WTC11 (cell line): ENCODE results near the gene PNMA6E. TPM values are rescaled to one million over a fixed set of nuclear protein-coding genes. Genes with fewer than 3 reads are reported as not detected.

Experiments used
- ATAC-seq: fragments of 200-7000 bp; cut with Tn5 transposase; 2 replicates; pipeline ENCODE4 v1.10.0; 2021; ENCODE audit warnings: mild to moderate bottlenecking, moderate library complexity
- CTCF ChIA-PET: fragments of 300-600 bp; sonication (Branson Sonifier 250); formaldehyde crosslinking; loops from one replicate; lab custom pipeline; 2021; ENCODE audit warnings: antibody characterized with exemption; lab: Charles Lee
- POLR2A ChIA-PET: fragments of 350-600 bp; sonication (Branson Sonifier 250); formaldehyde crosslinking; loops from one replicate; lab custom pipeline; 2021; ENCODE audit warnings: antibody characterized with exemption; lab: Charles Lee
- DNase-seq: peaks from one replicate; pipeline ENCODE4 v3.0.0; 2021; ENCODE audit warnings: low spot score
- H3K27ac Mint-ChIP-seq: 2 replicates; pipeline ENCODE4 v1.8.0; 2021; ENCODE audit warnings: mixed read lengths
- H3K27me3 Mint-ChIP-seq: 2 replicates; pipeline ENCODE4 v1.8.0; 2021; ENCODE audit warnings: low read depth, mild to moderate bottlenecking, moderate library complexity, mixed read lengths
- H3K36me3 Mint-ChIP-seq: 2 replicates; pipeline ENCODE4 v1.8.0; 2021; ENCODE audit warnings: mixed read lengths
- H3K4me1 Mint-ChIP-seq: 2 replicates; pipeline ENCODE4 v1.8.0; 2022; ENCODE audit warnings: mixed read lengths
- H3K4me3 Mint-ChIP-seq: 2 replicates; pipeline ENCODE4 v1.8.0; 2021; ENCODE audit warnings: mild to moderate bottlenecking, moderate library complexity, mixed read lengths
- H3K9me3 Mint-ChIP-seq: 2 replicates; pipeline ENCODE4 v1.8.0; 2021; ENCODE audit warnings: mixed read lengths
- CREM ChIP-seq: sonication (generic); formaldehyde crosslinking; IDR thresholded peaks from 2 replicates; pipeline ENCODE4 v1.8.1; 2022; ENCODE audit warnings: mild to moderate bottlenecking, missing genetic modification reagents, moderate library complexity
- FOXJ3 ChIP-seq: sonication (generic); formaldehyde crosslinking; IDR thresholded peaks from 2 replicates; pipeline ENCODE4 v1.9.0; 2021; ENCODE audit warnings: missing genetic modification reagents, mild to moderate bottlenecking, borderline replicate concordance
- FOXK1 ChIP-seq: sonication (generic); formaldehyde crosslinking; IDR thresholded peaks from 2 replicates; pipeline ENCODE4 v1.8.0; 2022; ENCODE audit warnings: mild to moderate bottlenecking, moderate library complexity, missing genetic modification reagents
- GABPB1 ChIP-seq: sonication (generic); formaldehyde crosslinking; IDR thresholded peaks from 2 replicates; pipeline ENCODE4 v1.8.1; 2023; ENCODE audit warnings: mild to moderate bottlenecking, missing genetic modification reagents
- NFATC4 ChIP-seq: fragments of 250-450 bp; sonication (Bioruptor Pico); IDR thresholded peaks from 2 replicates; pipeline ENCODE4 v1.9.0; 2021; ENCODE audit warnings: mild to moderate bottlenecking
- SMAD4 ChIP-seq: sonication (generic); formaldehyde crosslinking; IDR thresholded peaks from 2 replicates; pipeline ENCODE4 v1.8.0; 2022; ENCODE audit warnings: mild to moderate bottlenecking, missing genetic modification reagents
- SOX15 ChIP-seq: fragments of 250-450 bp; sonication (Bioruptor Pico); IDR thresholded peaks from 2 replicates; pipeline ENCODE4 v1.9.0; 2021; ENCODE audit warnings: mild to moderate bottlenecking
- SP1 ChIP-seq: sonication (generic); formaldehyde crosslinking; conservative IDR thresholded peaks from 2 replicates; pipeline ENCODE4 v1.8.1; 2022; ENCODE audit warnings: missing genetic modification reagents
- TEAD1 ChIP-seq: sonication (generic); formaldehyde crosslinking; IDR thresholded peaks from 2 replicates; pipeline ENCODE4 v1.8.0; 2022; ENCODE audit warnings: mild to moderate bottlenecking, missing genetic modification reagents
- TEAD4 ChIP-seq: sonication (generic); formaldehyde crosslinking; IDR thresholded peaks from 2 replicates; pipeline ENCODE4 v1.8.0; 2022; ENCODE audit warnings: mild to moderate bottlenecking, missing genetic modification reagents
- TP53 ChIP-seq: sonication (generic); formaldehyde crosslinking; IDR thresholded peaks from 2 replicates; pipeline ENCODE4 v1.8.1; 2023; ENCODE audit warnings: mild to moderate bottlenecking, missing genetic modification reagents
- ZBTB21 ChIP-seq: sonication (generic); formaldehyde crosslinking; IDR thresholded peaks from 2 replicates; pipeline ENCODE4 v1.8.1; 2023; ENCODE audit warnings: mild to moderate bottlenecking, missing genetic modification reagents, borderline replicate concordance
- ZNF138 ChIP-seq: sonication (generic); formaldehyde crosslinking; conservative IDR thresholded peaks from 2 replicates; pipeline ENCODE4 v1.8.1; 2022; ENCODE audit warnings: mild to moderate bottlenecking, moderate library complexity, missing genetic modification reagents
- ZNF317 ChIP-seq: sonication (generic); formaldehyde crosslinking; IDR thresholded peaks from 2 replicates; pipeline ENCODE4 v1.8.1; 2023; ENCODE audit warnings: low read depth, mild to moderate bottlenecking, moderate library complexity, missing genetic modification reagents, borderline replicate concordance
- ZNF671 ChIP-seq: fragments of 250-450 bp; sonication (Bioruptor Pico); IDR thresholded peaks from 2 replicates; pipeline ENCODE4 v1.8.0; 2021; ENCODE audit warnings: mild to moderate bottlenecking
- total RNA-seq: library from RNA; stranded (reverse); gene quantifications from 3 replicates; pipeline ENCODE4 v1.2.3, GENCODE V29; 2021
- TF ChIP-seq, protein P1 (sequence below): fragments of 250-450 bp; sonication (Bioruptor Pico); IDR thresholded peaks from 2 replicates; pipeline ENCODE4 v1.9.0; 2021; ENCODE audit warnings: moderate library complexity, mild to moderate bottlenecking, inconsistent platforms, borderline replicate concordance
- TF ChIP-seq, protein P2 (sequence below): fragments of 200-600 bp; IDR thresholded peaks from 2 replicates; pipeline ENCODE4 v1.8.0; 2022; ENCODE audit warnings: antibody characterized with exemption
- TF ChIP-seq, protein P3 (sequence below): sonication (generic); formaldehyde crosslinking; IDR thresholded peaks from 2 replicates; pipeline ENCODE4 v1.8.1; 2023; ENCODE audit warnings: mild to moderate bottlenecking, missing genetic modification reagents
- TF ChIP-seq, protein P4 (sequence below): sonication (generic); formaldehyde crosslinking; conservative IDR thresholded peaks from 2 replicates; pipeline ENCODE4 v1.8.1; 2022; ENCODE audit warnings: mild to moderate bottlenecking, missing genetic modification reagents
- TF ChIP-seq, protein P5 (sequence below): fragments of 250-450 bp; sonication (Bioruptor Pico); conservative IDR thresholded peaks from 2 replicates; pipeline ENCODE4 v1.9.0; 2021; ENCODE audit warnings: mild to moderate bottlenecking
- TF ChIP-seq, protein P6 (sequence below): sonication (generic); formaldehyde crosslinking; IDR thresholded peaks from 2 replicates; pipeline ENCODE4 v1.8.0; 2023; ENCODE audit warnings: missing genetic modification reagents

PNMA6E gene
- total RNA-seq, 1 experiment from 2014 or later, result not detected

DNA sequence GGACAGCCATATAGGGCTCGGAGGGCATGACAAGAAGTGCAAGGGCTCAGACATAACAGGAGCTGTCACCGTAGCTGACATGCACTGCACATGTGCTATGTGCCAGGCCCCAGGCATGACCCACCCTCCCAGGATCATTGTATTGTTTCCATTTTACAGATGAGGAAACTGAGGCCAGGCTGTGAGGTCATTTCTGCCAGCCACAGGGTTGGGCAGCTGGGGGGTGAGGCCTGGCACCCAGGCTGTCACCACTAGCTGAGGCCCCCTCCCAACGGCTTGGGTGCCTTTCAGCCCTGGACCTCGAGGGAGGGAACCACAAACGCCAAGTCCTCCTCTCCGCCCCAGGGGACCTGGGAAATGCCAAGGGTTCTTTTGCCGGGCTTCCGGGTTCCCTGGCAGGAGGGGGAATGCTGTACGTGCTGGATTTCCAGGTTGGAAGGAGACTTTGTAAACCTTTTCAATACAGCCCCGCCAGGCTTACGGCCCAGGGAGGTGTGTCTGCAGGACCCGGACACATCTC is 32.1 kb upstream of the PNMA6E start (continued):
- no peak for TF ChIP-seq ZNF671
- TF ChIP-seq, all 79 proteins: peak for 0

DNA sequence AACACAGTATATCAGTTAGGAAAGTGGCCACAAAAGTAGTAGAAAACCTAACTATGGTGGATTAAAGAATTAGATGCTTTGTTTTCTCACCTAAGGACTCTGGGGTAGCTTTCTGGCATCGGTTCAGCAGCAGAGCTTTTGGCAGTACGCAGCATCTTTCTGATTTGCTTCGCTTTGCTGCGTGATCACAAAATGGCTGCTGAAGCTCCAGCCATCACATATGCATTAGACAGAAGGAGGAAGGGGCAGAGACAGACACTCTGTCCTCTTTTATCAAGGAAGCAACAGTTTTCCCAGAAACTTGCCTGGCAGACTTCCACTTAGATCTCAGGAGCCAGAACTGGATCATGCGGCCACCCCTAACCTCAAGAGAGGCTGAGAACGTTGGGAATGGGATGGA is 29.6 kb upstream of the PNMA6E start:
- Mint-ChIP-seq H3K4me3 (no peak overlapping the region), H3K27ac (no peak overlapping the region), H3K27me3 (no peaks in the 10 kb centered on the region; the same call in 1 of the 2 replicates), H3K9me3 (peaks cover 9% of the 10 kb centered on the region), H3K36me3 (no peaks in the 10 kb centered on the region), H3K4me1 (no peaks in the 10 kb centered on the region)
- TF ChIP-seq SMAD4 (CRISPR knock-in tag), result no peak
- no peak for TF ChIP-seq FOXK1 (CRISPR knock-in tag)
- no peak for TF ChIP-seq GABPB1
- no peak for TF ChIP-seq ZNF317 (CRISPR knock-in tag)
- TF ChIP-seq, protein P1, sequence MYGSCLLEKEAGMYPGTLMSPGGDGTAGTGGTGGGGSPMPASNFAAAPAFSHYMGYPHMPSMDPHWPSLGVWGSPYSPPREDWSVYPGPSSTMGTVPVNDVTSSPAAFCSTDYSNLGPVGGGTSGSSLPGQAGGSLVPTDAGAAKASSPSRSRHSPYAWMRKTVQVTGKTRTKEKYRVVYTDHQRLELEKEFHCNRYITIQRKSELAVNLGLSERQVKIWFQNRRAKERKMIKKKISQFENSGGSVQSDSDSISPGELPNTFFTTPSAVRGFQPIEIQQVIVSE, result no peak
- POLR2A ChIA-PET, result no interaction called here
- DNase-seq, result no peak
- ATAC-seq, result no peak
- CTCF ChIA-PET, result interaction anchor here (0.8 kb wide), 1 partner anchor 77 kb away, joined by 3 read pairs; no protein-coding TSS in a partner anchor

DNA sequence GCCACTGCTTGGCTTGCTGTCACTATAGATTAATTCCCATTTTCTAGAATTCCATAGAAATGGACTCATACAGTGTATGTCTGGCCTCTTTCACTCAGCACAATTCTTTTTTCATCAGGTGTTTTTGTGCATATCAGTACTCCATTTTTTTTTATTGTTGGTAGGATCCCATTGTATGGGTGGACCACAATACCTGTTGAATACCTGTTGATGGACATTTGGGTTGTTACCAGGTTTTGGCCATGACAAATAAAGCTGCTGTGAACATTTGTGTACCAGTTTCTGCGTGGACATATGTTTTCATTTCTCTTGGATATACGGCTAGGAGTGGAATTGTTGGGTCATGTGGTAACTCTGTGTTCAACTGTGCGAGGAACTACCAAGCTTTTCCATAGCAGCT is 25.1 kb upstream of the PNMA6E start:
- DNase-seq (no peak), ATAC-seq (no peak)
- ChIA-PET POLR2A (no interaction called here), CTCF (no interaction called here)
- no peak for TF ChIP-seq TEAD4 (CRISPR knock-in tag)
- no peak for TF ChIP-seq ZBTB21
- no peak for TF ChIP-seq SP1 (CRISPR knock-in tag)
- TF ChIP-seq, protein P2, sequence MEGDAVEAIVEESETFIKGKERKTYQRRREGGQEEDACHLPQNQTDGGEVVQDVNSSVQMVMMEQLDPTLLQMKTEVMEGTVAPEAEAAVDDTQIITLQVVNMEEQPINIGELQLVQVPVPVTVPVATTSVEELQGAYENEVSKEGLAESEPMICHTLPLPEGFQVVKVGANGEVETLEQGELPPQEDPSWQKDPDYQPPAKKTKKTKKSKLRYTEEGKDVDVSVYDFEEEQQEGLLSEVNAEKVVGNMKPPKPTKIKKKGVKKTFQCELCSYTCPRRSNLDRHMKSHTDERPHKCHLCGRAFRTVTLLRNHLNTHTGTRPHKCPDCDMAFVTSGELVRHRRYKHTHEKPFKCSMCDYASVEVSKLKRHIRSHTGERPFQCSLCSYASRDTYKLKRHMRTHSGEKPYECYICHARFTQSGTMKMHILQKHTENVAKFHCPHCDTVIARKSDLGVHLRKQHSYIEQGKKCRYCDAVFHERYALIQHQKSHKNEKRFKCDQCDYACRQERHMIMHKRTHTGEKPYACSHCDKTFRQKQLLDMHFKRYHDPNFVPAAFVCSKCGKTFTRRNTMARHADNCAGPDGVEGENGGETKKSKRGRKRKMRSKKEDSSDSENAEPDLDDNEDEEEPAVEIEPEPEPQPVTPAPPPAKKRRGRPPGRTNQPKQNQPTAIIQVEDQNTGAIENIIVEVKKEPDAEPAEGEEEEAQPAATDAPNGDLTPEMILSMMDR, result no peak
- TF ChIP-seq, protein P3, sequence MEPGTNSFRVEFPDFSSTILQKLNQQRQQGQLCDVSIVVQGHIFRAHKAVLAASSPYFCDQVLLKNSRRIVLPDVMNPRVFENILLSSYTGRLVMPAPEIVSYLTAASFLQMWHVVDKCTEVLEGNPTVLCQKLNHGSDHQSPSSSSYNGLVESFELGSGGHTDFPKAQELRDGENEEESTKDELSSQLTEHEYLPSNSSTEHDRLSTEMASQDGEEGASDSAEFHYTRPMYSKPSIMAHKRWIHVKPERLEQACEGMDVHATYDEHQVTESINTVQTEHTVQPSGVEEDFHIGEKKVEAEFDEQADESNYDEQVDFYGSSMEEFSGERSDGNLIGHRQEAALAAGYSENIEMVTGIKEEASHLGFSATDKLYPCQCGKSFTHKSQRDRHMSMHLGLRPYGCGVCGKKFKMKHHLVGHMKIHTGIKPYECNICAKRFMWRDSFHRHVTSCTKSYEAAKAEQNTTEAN (CRISPR knock-in tag), result no peak
- TF ChIP-seq, protein P4, sequence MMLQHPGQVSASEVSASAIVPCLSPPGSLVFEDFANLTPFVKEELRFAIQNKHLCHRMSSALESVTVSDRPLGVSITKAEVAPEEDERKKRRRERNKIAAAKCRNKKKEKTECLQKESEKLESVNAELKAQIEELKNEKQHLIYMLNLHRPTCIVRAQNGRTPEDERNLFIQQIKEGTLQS (CRISPR knock-in tag), result no peak
- TF ChIP-seq CREM (CRISPR knock-in tag), result no peak
- Mint-ChIP-seq H3K36me3 (no peaks in the 10 kb centered on the region), H3K27ac (no peak overlapping the region), H3K4me3 (no peak overlapping the region), H3K9me3 (peaks cover 9% of the 10 kb centered on the region), H3K27me3 (no peaks in the 10 kb centered on the region; the same call in 1 of the 2 replicates), H3K4me1 (no peaks in the 10 kb centered on the region)

DNA sequence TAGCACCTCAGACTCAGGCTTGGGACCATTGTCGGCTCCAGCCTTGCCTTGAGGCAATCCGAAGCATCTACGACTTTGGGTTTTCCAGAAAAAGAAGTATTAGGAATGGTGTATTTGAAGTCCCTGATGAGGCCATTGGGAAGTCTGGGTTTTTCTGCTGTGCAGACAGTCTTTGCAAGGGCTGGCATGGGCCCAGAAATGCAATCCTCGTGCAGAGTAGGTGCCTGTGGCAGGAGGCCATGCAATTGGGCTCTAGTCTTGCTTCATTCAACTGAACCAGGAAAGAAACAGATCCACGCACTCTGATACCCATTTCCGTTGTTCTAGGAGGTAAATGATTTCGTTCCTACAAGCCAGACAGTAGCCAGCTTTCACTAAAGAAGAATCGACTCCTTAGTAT is 22.5 kb upstream of the PNMA6E start:
- Mint-ChIP-seq H3K4me3 (no peak overlapping the region), H3K27me3 (no peaks in the 10 kb centered on the region; the same call in 1 of the 2 replicates), H3K9me3 (no peaks in the 10 kb centered on the region; the same call in none of the 2 replicates), H3K27ac (no peak overlapping the region), H3K4me1 (no peaks in the 10 kb centered on the region), H3K36me3 (no peaks in the 10 kb centered on the region)
- POLR2A ChIA-PET, result interaction anchor here (0.8 kb wide), 1 partner anchor 48 kb away, joined by 4 read pairs; no protein-coding TSS in a partner anchor
- CTCF ChIA-PET, result no interaction called here
- ATAC-seq, result no peak
- no peak for DNase-seq
- TF ChIP-seq SP1 (CRISPR knock-in tag) (no peak), FOXJ3 (CRISPR knock-in tag) (no peak), ZNF671 (no peak), ZNF138 (no peak), NFATC4 (CRISPR knock-in tag) (no peak), TEAD4 (CRISPR knock-in tag) (no peak), TEAD1 (CRISPR knock-in tag) (no peak), SOX15 (CRISPR knock-in tag) (no peak), TP53 (CRISPR knock-in tag) (no peak)
- TF ChIP-seq, protein P5, sequence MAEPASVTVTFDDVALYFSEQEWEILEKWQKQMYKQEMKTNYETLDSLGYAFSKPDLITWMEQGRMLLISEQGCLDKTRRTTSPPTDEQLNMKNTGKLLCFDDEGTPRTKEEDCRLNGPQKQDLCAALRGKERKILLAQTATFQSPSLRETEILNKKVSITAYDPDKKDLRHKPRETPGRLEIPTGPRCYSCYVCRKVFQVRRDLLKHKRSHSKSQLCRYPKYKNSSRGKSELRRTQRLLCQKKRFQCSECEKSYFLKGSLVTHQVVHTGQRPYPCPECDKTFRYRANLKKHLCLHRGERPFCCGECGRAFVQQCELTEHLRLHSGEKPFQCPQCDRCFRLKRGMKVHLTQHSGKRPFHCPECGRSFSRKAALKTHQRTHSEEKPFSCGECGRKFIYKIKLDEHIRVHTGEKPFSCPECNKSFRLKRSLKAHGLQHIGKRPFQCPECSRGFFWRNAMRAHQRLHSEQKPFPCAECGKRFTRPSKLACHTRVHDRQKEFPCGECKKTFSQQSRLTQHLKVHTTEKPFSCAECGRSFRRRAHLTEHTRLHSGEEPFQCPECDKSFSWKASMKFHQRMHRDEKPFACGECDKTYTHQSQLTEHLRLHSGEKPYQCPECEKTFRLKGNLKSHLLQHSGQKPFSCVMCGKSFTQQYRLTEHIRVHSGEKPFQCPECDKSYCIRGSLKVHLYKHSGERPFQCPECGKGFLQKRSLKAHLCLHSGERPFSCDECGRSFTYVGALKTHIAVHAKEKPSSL (CRISPR knock-in tag), result no peak
- TF ChIP-seq, protein P6, sequence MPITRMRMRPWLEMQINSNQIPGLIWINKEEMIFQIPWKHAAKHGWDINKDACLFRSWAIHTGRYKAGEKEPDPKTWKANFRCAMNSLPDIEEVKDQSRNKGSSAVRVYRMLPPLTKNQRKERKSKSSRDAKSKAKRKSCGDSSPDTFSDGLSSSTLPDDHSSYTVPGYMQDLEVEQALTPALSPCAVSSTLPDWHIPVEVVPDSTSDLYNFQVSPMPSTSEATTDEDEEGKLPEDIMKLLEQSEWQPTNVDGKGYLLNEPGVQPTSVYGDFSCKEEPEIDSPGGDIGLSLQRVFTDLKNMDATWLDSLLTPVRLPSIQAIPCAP (CRISPR knock-in tag), result no peak
- TF ChIP-seq, protein P4 (CRISPR knock-in tag), result no peak
- TF ChIP-seq, protein P2, result no peak
